ENCODE data around the gene TST. TPM values are rescaled to one million over a fixed set of nuclear protein-coding genes. Genes with fewer than 3 reads are reported as not detected.

The TST gene
- total and polyA plus RNA-seq, 2 of the 8 experiments (the other 6 are each of a cell fraction or from before 2014, with no cell fraction given), result 22.6 to 61.6 TPM

- peak; percentile 84 for TF ChIP-seq CREB1 (IDR thresholded peaks at IDR 0.05)
- TF ChIP-seq NRF1 (IDR thresholded peaks at IDR 0.05; ENCODE audit: low read depth, low read length), result no peak
- no peak for TF ChIP-seq CTBP2 (IDR thresholded peaks at IDR 0.05; ENCODE audit: borderline replicate concordance, insufficient read depth, insufficient read length, low read length)
- TF ChIP-seq YY1 (IDR thresholded peaks at IDR 0.05; ENCODE audit: low read depth, low read length), result no peak
Observed at GRCh38 chr22:36977947-36978660, 41.1 kb downstream of the TST start (continued).

Data from H1 (cell line).